Gastrocnemius medialis (tissue), 4 donors: ENCODE data around the gene CCDC192. TPM values are rescaled to one million over a fixed set of nuclear protein-coding genes. Genes with fewer than 3 reads are reported as not detected.

ENCODE experiments used
- ATAC-seq, 2 donors: fragments of 150-250 bp; one replicate each; pipeline ENCODE4 v1.9.1; 2016
- DNase-seq, 2 donors: peaks; one replicate each; pipeline ENCODE4 v3.0.0-alpha.2; 2019
- H3K27ac ChIP-seq, 4 donors: fragments of 200-600 bp; sonication (generic); 1 replicate in 1 of 4; 2 replicates in 3 of 4; pipeline ENCODE4 v1.5.1; 2016 to 2018; ENCODE audit warnings: mild to moderate bottlenecking in 2 of 4, moderate library complexity in 1 of 4
- H3K27me3 ChIP-seq, 3 donors: fragments of 200-600 bp; sonication (generic) in 2 of 3; 1 replicate in 1 of 3; 2 replicates in 2 of 3; pipeline versions ENCODE4 v1.5.1 to v1.6.0; 2016 to 2019; ENCODE audit warnings: mild to moderate bottlenecking in 1 of 3, moderate library complexity in 1 of 3
- H3K36me3 ChIP-seq, 2 donors: fragments of 200-600 bp; sonication (generic) in 1 of 2; one replicate each; pipeline ENCODE4 v1.5.1; 2017 to 2018
- H3K4me1 ChIP-seq, 2 donors: fragments of 200-600 bp; sonication (generic) in 1 of 2; one replicate each; pipeline ENCODE4 v1.5.1; 2016 to 2017; ENCODE audit warnings: mild to moderate bottlenecking in 2 of 2
- H3K4me3 ChIP-seq, 4 donors: fragments of 200-600 bp; sonication (generic) in 3 of 4; 1 replicate in 1 of 4; 2 replicates in 3 of 4; pipeline ENCODE4 v1.5.1; 2016 to 2019; ENCODE audit warnings: mild to moderate bottlenecking in 2 of 4
- H3K9me3 ChIP-seq, 3 donors: fragments of 200-600 bp; sonication (generic) in 2 of 3; 1 replicate in 1 of 3; 2 replicates in 2 of 3; pipeline ENCODE4 v1.5.1; 2016 to 2019
- POLR2A ChIP-seq, 2 donors: fragments of 450-650 bp; IDR thresholded peaks; one replicate each; pipeline ENCODE4 v1.6.1; 2017; ENCODE audit warnings: antibody characterized with exemption in 2 of 2, mild to moderate bottlenecking in 2 of 2, moderate library complexity in 2 of 2
- in situ Hi-C, 4 donors: fragments of 200-750 bp; cut with MboI; loops; one replicate each; pipeline versions ENCODE4 v1.15.0 to v1.8.0; 2017; ENCODE audit warnings: low sequenced_read_pairs in 4 of 4
- intact Hi-C: fragments of 100-400 bp; cut with DNase I; formaldehyde crosslinking; loops from one replicate; pipeline ENCODE4 v1.15.1; 2023; ENCODE audit warnings: low total_unique reads
- total RNA-seq, 4 donors: library from RNA; depleted of rRNA; stranded (reverse); fragments of >200 nt; gene quantifications; one replicate each; pipeline versions ENCODE4 v1.1.0 to v1.2.3, GENCODE V29; 2016
- TF ChIP-seq, protein P1 (sequence below), 5 experiments: fragments of 450-650 bp in 3 of 5; fragments of 200-600 bp in 2 of 5; sonication (generic) in 2 of 5; IDR thresholded peaks in 4 of 5; conservative IDR thresholded peaks in 1 of 5; 1 replicate in 4 of 5; 2 replicates in 1 of 5; pipeline ENCODE4 v1.5.1; 2016 to 2019; ENCODE audit warnings: antibody characterized with exemption in 5 of 5, mild to moderate bottlenecking in 3 of 5, moderate library complexity in 3 of 5

The CCDC192 gene
- total RNA-seq, 4 donors from 2014 or later, result not detected

- no peak for ATAC-seq
- intact Hi-C loops, result no loop called here
- in situ Hi-C loops, result no loop called here
Measured at GRCh38 chr5:127934791-127935256, 231.6 kb downstream of the CCDC192 start.

DNA sequence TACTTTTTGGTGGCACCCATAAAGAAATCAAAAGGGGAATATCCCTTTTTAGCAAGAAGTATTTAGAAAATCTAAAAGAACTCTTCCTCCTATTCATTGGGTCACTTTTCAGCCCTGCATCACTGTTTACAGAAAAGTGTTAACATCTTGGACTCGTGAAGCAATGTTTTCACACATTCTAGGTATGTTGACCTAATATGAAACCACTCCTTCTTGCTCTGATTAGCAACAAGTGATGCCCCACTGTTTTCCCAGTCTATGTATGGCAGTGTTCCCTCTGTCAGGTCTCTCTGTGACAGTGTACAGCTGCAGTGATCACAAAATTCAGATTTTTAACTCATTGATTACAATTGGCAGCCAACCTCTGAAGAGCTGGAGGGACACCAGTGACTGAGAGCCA is 232.2 kb downstream of the CCDC192 start:
- Histone ChIP-seq H3K9me3 (no peaks in the 10 kb centered on the region), H3K4me1 (no peaks in the 10 kb centered on the region), H3K36me3 (no peaks in the 10 kb centered on the region), H3K4me3 (no peak overlapping the region), H3K27ac (no peak overlapping the region), H3K27me3 (no peaks in the 10 kb centered on the region)
- intact Hi-C loops, result no loop called here
- DNase-seq, result no peak
- ATAC-seq, result no peak
- TF ChIP-seq, protein P1, sequence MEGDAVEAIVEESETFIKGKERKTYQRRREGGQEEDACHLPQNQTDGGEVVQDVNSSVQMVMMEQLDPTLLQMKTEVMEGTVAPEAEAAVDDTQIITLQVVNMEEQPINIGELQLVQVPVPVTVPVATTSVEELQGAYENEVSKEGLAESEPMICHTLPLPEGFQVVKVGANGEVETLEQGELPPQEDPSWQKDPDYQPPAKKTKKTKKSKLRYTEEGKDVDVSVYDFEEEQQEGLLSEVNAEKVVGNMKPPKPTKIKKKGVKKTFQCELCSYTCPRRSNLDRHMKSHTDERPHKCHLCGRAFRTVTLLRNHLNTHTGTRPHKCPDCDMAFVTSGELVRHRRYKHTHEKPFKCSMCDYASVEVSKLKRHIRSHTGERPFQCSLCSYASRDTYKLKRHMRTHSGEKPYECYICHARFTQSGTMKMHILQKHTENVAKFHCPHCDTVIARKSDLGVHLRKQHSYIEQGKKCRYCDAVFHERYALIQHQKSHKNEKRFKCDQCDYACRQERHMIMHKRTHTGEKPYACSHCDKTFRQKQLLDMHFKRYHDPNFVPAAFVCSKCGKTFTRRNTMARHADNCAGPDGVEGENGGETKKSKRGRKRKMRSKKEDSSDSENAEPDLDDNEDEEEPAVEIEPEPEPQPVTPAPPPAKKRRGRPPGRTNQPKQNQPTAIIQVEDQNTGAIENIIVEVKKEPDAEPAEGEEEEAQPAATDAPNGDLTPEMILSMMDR (IDR thresholded peaks at IDR 0.05 in 4 of 5, conservative IDR thresholded peaks at IDR 0.05 in 1 of 5), result no peak
- no peak for TF ChIP-seq POLR2A (IDR thresholded peaks at IDR 0.05)
- in situ Hi-C loops, result no loop called here

More at GRCh38 chr5:127934791-127935256, 231.6 kb downstream of the CCDC192 start:
- Histone ChIP-seq H3K27me3 (no peaks in the 10 kb centered on the region), H3K36me3 (no peaks in the 10 kb centered on the region), H3K27ac (no peak overlapping the region), H3K4me1 (no peaks in the 10 kb centered on the region), H3K4me3 (no peak overlapping the region), H3K9me3 (no peaks in the 10 kb centered on the region)
- no peak for TF ChIP-seq POLR2A (IDR thresholded peaks at IDR 0.05)
- TF ChIP-seq, protein P1 (IDR thresholded peaks at IDR 0.05 in 4 of 5, conservative IDR thresholded peaks at IDR 0.05 in 1 of 5), result no peak
- no peak for DNase-seq

DNA sequence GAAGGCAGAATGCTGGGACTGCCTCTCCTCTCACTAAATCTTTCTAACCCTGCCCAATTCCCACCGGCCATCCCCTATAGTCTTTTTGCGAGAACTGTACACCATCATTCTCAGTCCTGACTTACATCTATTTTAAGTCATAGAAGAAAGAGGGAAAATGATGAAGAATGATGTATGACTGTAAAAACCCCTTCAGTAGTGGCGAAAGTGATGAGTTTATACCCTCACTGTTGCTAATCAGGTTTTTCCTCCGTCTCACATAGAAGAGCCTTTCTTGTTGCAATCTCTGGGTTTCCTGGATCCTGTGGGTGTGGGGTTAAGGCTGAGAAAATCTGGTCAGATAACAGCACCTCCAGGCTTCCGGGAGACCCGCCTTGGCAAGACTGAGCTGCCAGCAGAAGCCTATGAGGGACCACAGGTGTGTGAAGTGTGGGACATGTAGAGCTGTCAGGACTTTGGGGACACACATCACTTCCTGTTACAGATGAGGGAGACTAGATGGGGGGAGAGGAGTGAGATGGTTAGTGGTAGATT is 233.3 kb downstream of the CCDC192 start:
- Histone ChIP-seq H3K36me3 (no peaks in the 10 kb centered on the region), H3K27ac (no peak overlapping the region), H3K9me3 (no peaks in the 10 kb centered on the region), H3K4me1 (peaks cover 0 to under 1% of the 10 kb centered on the region in 2 donors), H3K27me3 (no peaks in the 10 kb centered on the region), H3K4me3 (no peak overlapping the region)
- DNase-seq, result no peak
- intact Hi-C loops (no loop called here), in situ Hi-C loops (no loop called here)
- TF ChIP-seq POLR2A (IDR thresholded peaks at IDR 0.05), result no peak
- TF ChIP-seq, protein P1 (IDR thresholded peaks at IDR 0.05 in 4 of 5, conservative IDR thresholded peaks at IDR 0.05 in 1 of 5), result no peak
- ATAC-seq, result no peak

DNA sequence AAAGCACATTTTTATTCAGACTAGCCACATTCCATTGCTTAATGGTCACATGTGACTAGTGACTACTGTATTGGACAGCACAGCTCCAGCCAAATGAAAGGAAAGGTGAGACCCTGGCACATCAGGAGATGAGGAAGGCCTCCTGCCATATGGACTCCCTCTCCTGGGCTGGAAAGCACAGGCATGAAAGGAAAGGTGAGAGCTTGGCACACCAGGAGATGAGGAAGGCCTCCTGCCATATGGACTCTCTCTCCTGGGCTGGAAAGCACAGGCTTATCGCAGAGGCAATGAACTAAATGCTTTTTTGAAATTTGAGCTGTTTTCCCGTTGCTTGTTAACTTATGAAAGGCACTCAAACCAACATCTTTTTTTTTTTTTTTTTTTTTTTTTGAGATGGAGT is 235.6 kb downstream of the CCDC192 start:
- H3K36me3 ChIP-seq, result no peaks in the 10 kb centered on the region
- no peaks in the 10 kb centered on the region for H3K27me3 ChIP-seq
- H3K4me1 ChIP-seq, result peaks cover 10 to 15% of the 10 kb centered on the region in 2 donors
- DNase-seq (no peak), ATAC-seq (no peak)
- intact Hi-C loops (no loop called here), in situ Hi-C loops (no loop called here)
- no peak for TF ChIP-seq POLR2A (IDR thresholded peaks at IDR 0.05)
- TF ChIP-seq, protein P1 (IDR thresholded peaks at IDR 0.05 in 4 of 5, conservative IDR thresholded peaks at IDR 0.05 in 1 of 5), result no peak
- H3K4me3 ChIP-seq, result no peak overlapping the region
- no peak overlapping the region for H3K27ac ChIP-seq
- no peaks in the 10 kb centered on the region for H3K9me3 ChIP-seq

GRCh38 chr5:127940854-127941253 is 237.7 kb downstream of the CCDC192 start:
- in situ Hi-C loops (no loop called here), intact Hi-C loops (no loop called here)
- Histone ChIP-seq H3K4me1 (peaks cover 10 to 15% of the 10 kb centered on the region in 2 donors), H3K36me3 (no peaks in the 10 kb centered on the region), H3K27ac (peak overlapping the region in 3 of 4 donors; percentile 20 to 73 (median 21)), H3K27me3 (no peaks in the 10 kb centered on the region), H3K4me3 (no peak overlapping the region), H3K9me3 (no peaks in the 10 kb centered on the region)
- no peak for ATAC-seq
- TF ChIP-seq, protein P1 (IDR thresholded peaks at IDR 0.05 in 4 of 5, conservative IDR thresholded peaks at IDR 0.05 in 1 of 5), result no peak
- TF ChIP-seq POLR2A (IDR thresholded peaks at IDR 0.05), result no peak
- no peak for DNase-seq
